Skeletal muscle satellite cell (primary cell): ENCODE results near the gene ROR1.

Experiments used
- H3K27me3 ChIP-seq: 2 replicates; pipeline ENCODE4 v1.7.0; 2013; ENCODE audit warnings: low read length; ENCODE audit not compliant: control insufficient read depth, insufficient read depth
- H3K36me3 ChIP-seq: 2 replicates; pipeline ENCODE4 v1.7.0; 2013; ENCODE audit warnings: mild to moderate bottlenecking, control low read depth, low read length; ENCODE audit not compliant: insufficient read depth
- H3K4me1 ChIP-seq: 2 replicates; pipeline ENCODE4 v1.7.0; 2013; ENCODE audit warnings: low read length; ENCODE audit not compliant: control insufficient read depth, insufficient read depth
- H3K4me2 ChIP-seq: 2 replicates; pipeline ENCODE4 v1.7.0; 2013; ENCODE audit warnings: mild to moderate bottlenecking, low read length
- H3K4me3 ChIP-seq: 2 replicates; pipeline ENCODE4 v1.7.0; 2013; ENCODE audit warnings: low read length
- H3K9ac ChIP-seq: 2 replicates; pipeline ENCODE4 v1.7.0; 2013; ENCODE audit warnings: mild to moderate bottlenecking, low read depth, low read length, moderate library complexity
- H3K9me3 ChIP-seq: replicated peaks from 2 replicates; pipeline ENCODE4 v1.7.0; 2013; ENCODE audit warnings: mild to moderate bottlenecking, control low read depth, low read length

The ROR1 gene

GRCh38 chr1:64129701-64130100 is 355.9 kb downstream of the ROR1 start:
- Histone ChIP-seq H3K27me3 (no peaks in the 10 kb centered on the region), H3K36me3 (no peaks in the 10 kb centered on the region), H3K9ac (no peak overlapping the region), H3K9me3 (no peaks in the 10 kb centered on the region), H3K4me1 (peaks cover 31% of the 10 kb centered on the region), H3K4me2 (no peak overlapping the region), H3K4me3 (no peak overlapping the region)

GRCh38 chr1:64131155-64131554 is 357.3 kb downstream of the ROR1 start:
- H3K9me3 ChIP-seq: no peaks in the 10 kb centered on the region
- no peak overlapping the region for H3K9ac ChIP-seq
- H3K4me1 ChIP-seq: peaks cover 46% of the 10 kb centered on the region
- no peaks in the 10 kb centered on the region for H3K27me3 ChIP-seq
- no peaks in the 10 kb centered on the region for H3K36me3 ChIP-seq
- H3K4me3 ChIP-seq: no peak overlapping the region
- H3K4me2 ChIP-seq: no peak overlapping the region

GRCh38 chr1:64133036-64133435 is 359.2 kb downstream of the ROR1 start:
- no peaks in the 10 kb centered on the region for H3K36me3 ChIP-seq
- peaks cover 63% of the 10 kb centered on the region for H3K4me1 ChIP-seq
- no peaks in the 10 kb centered on the region for H3K27me3 ChIP-seq
- peak overlapping the region; percentile 59 for H3K9ac ChIP-seq
- H3K4me2 ChIP-seq: peak overlapping the region; percentile 52
- H3K9me3 ChIP-seq: no peaks in the 10 kb centered on the region
- H3K4me3 ChIP-seq: no peak overlapping the region

GRCh38 chr1:64135462-64136223 is 361.8 kb downstream of the ROR1 start:
- Histone ChIP-seq H3K4me3 (no peak overlapping the region), H3K36me3 (peaks cover 8% of the 10 kb centered on the region), H3K4me1 (peaks cover 61% of the 10 kb centered on the region), H3K9ac (peak overlapping the region; percentile 61), H3K27me3 (no peaks in the 10 kb centered on the region), H3K4me2 (no peak overlapping the region), H3K9me3 (no peaks in the 10 kb centered on the region)

- Histone ChIP-seq H3K4me3 (no peak overlapping the region), H3K36me3 (peaks cover 10% of the 10 kb centered on the region), H3K27me3 (no peaks in the 10 kb centered on the region), H3K4me2 (no peak overlapping the region), H3K9ac (peak overlapping the region; percentile 61), H3K4me1 (peaks cover 61% of the 10 kb centered on the region), H3K9me3 (no peaks in the 10 kb centered on the region)
Measured at GRCh38 chr1:64136296-64136695, 362.5 kb downstream of the ROR1 start.

GRCh38 chr1:64136752-64137411 is 363.1 kb downstream of the ROR1 start:
- Histone ChIP-seq H3K9me3 (no peaks in the 10 kb centered on the region), H3K4me1 (peaks cover 61% of the 10 kb centered on the region), H3K4me3 (no peak overlapping the region), H3K27me3 (no peaks in the 10 kb centered on the region), H3K9ac (peak overlapping the region; percentile 61), H3K4me2 (peak overlapping the region; percentile 17), H3K36me3 (peaks cover 15% of the 10 kb centered on the region)

- Histone ChIP-seq H3K9me3 (no peaks in the 10 kb centered on the region), H3K9ac (peak overlapping the region; percentile 43), H3K27me3 (no peaks in the 10 kb centered on the region), H3K36me3 (peaks cover 18% of the 10 kb centered on the region), H3K4me1 (peaks cover 61% of the 10 kb centered on the region), H3K4me3 (no peak overlapping the region), H3K4me2 (peak overlapping the region; percentile 17)
Measured at GRCh38 chr1:64137412-64137803, 363.6 kb downstream of the ROR1 start.

- H3K4me2 ChIP-seq: no peak overlapping the region
- H3K36me3 ChIP-seq: peaks cover 37% of the 10 kb centered on the region
- H3K4me1 ChIP-seq: peaks cover 39% of the 10 kb centered on the region
- no peaks in the 10 kb centered on the region for H3K27me3 ChIP-seq
- no peak overlapping the region for H3K9ac ChIP-seq
- H3K4me3 ChIP-seq: no peak overlapping the region
- H3K9me3 ChIP-seq: no peaks in the 10 kb centered on the region
Measured at GRCh38 chr1:64139877-64140276, 366.1 kb downstream of the ROR1 start.

- Histone ChIP-seq H3K36me3 (peaks cover 37% of the 10 kb centered on the region), H3K4me2 (no peak overlapping the region), H3K9ac (no peak overlapping the region), H3K4me3 (no peak overlapping the region), H3K9me3 (no peaks in the 10 kb centered on the region), H3K27me3 (no peaks in the 10 kb centered on the region), H3K4me1 (peaks cover 32% of the 10 kb centered on the region)
Measured at GRCh38 chr1:64140596-64140995, 366.8 kb downstream of the ROR1 start.

GRCh38 chr1:64147045-64147724 is 373.4 kb downstream of the ROR1 start:
- H3K4me2 ChIP-seq: no peak overlapping the region
- H3K4me3 ChIP-seq: no peak overlapping the region
- H3K36me3 ChIP-seq: peaks cover 28% of the 10 kb centered on the region
- peaks cover 10% of the 10 kb centered on the region for H3K4me1 ChIP-seq
- no peaks in the 10 kb centered on the region for H3K27me3 ChIP-seq
- H3K9me3 ChIP-seq: no peaks in the 10 kb centered on the region
- no peak overlapping the region for H3K9ac ChIP-seq

- no peak overlapping the region for H3K4me2 ChIP-seq
- H3K36me3 ChIP-seq: peaks cover 22% of the 10 kb centered on the region
- peaks cover 10% of the 10 kb centered on the region for H3K4me1 ChIP-seq
- no peak overlapping the region for H3K4me3 ChIP-seq
- H3K9me3 ChIP-seq: no peaks in the 10 kb centered on the region
- no peak overlapping the region for H3K9ac ChIP-seq
- no peaks in the 10 kb centered on the region for H3K27me3 ChIP-seq
Measured at GRCh38 chr1:64147759-64148158, 373.9 kb downstream of the ROR1 start.
